Hepatocyte (in vitro differentiated cells): Measurements from ENCODE around the gene SLC9A3. TPM values are rescaled to one million over a fixed set of nuclear protein-coding genes. Genes with fewer than 3 reads are reported as not detected.
A peak's percentile ranks its signal among the peaks of the same experiment; 100 is the strongest.

Experiments
- DNase-seq: peaks from one replicate; pipeline ENCODE4 v3.0.0-alpha.2; 2016; ENCODE audit warnings: low spot score
- H2AFZ ChIP-seq: fragments of 200-600 bp; sonication (generic); 2 replicates; pipeline ENCODE4 v1.6.0; 2016; ENCODE audit warnings: antibody characterized with exemption, mild to moderate bottlenecking
- H3K27ac ChIP-seq: fragments of 200-600 bp; sonication (generic); 2 replicates; pipeline ENCODE4 v1.5.1; 2016; ENCODE audit warnings: mild to moderate bottlenecking
- H3K27me3 ChIP-seq: fragments of 200-600 bp; sonication (generic); 2 replicates; pipeline ENCODE4 v1.6.1; 2016
- H3K36me3 ChIP-seq: fragments of 200-600 bp; sonication (generic); replicated peaks from 2 replicates; pipeline ENCODE4 v1.5.1; 2016; ENCODE audit warnings: low read depth; ENCODE audit not compliant: insufficient read depth
- H3K4me1 ChIP-seq: fragments of 200-600 bp; sonication (generic); 2 replicates; pipeline ENCODE4 v1.5.1; 2016; ENCODE audit warnings: mild to moderate bottlenecking, moderate library complexity; ENCODE audit not compliant: insufficient read depth
- H3K4me2 ChIP-seq: fragments of 200-600 bp; sonication (generic); 2 replicates; pipeline ENCODE4 v1.6.0; 2016
- H3K4me3 ChIP-seq: fragments of 200-600 bp; sonication (generic); 2 replicates; pipeline ENCODE4 v1.5.1; 2016; ENCODE audit warnings: mild to moderate bottlenecking
- H3K79me2 ChIP-seq: fragments of 200-600 bp; sonication (generic); 2 replicates; pipeline ENCODE4 v1.6.0; 2017; ENCODE audit warnings: mild to moderate bottlenecking
- H3K9me2 ChIP-seq: fragments of 200-600 bp; sonication (generic); replicated peaks from 2 replicates; pipeline ENCODE4 v1.6.0; 2017; ENCODE audit warnings: mild to moderate bottlenecking; ENCODE audit not compliant: insufficient read depth
- H3K9me3 ChIP-seq: fragments of 200-600 bp; sonication (generic); 2 replicates; pipeline ENCODE4 v1.5.1; 2016; ENCODE audit warnings: low read depth, mild to moderate bottlenecking
- H4K20me1 ChIP-seq: fragments of 200-600 bp; sonication (generic); 2 replicates; pipeline ENCODE4 v1.6.0; 2016; ENCODE audit warnings: mild to moderate bottlenecking; ENCODE audit not compliant: insufficient read depth, poor library complexity, severe bottlenecking
- CTCF ChIP-seq: fragments of 200-600 bp; sonication (generic); IDR thresholded peaks from 2 replicates; pipeline ENCODE4 v1.5.1; 2016; ENCODE audit warnings: antibody characterized with exemption, mild to moderate bottlenecking; ENCODE audit not compliant: poor library complexity
- EZH2 ChIP-seq: fragments of 200-600 bp; sonication (generic); IDR thresholded peaks from 2 replicates; pipeline ENCODE4 v1.6.1; 2016; ENCODE audit warnings: antibody characterized with exemption, mild to moderate bottlenecking, borderline replicate concordance
- EZH2phosphoT487 ChIP-seq: fragments of 200-600 bp; sonication (generic); IDR thresholded peaks from one replicate; pipeline ENCODE4 v1.6.1; 2018; ENCODE audit warnings: antibody characterized with exemption, mild to moderate bottlenecking, low read depth, moderate library complexity; ENCODE audit not compliant: unreplicated experiment, severe bottlenecking
- WGBS: methylation state at CpG from one replicate; pipeline ENCODE4 v1.1.6; 2016; ENCODE audit warnings: low lambda C conversion rate; ENCODE audit errors: missing lambda C conversion rate; 5-methylcytosine and 5-hydroxymethylcytosine counted together
- polyA plus RNA-seq: library from polyadenylated mRNA; unstranded; fragments of >200 nt; fragmentation: Nextera tagmentation; extraction: Ambion mirVana; gene quantifications from 2 replicates; pipeline ENCODE4 v1.2.1, GENCODE V29; 2016
- total RNA-seq: library from RNA; depleted of rRNA; stranded (reverse); fragments of >200 nt; gene quantifications from 2 replicates; pipeline ENCODE4 v1.2.3, GENCODE V29; 2014

The SLC9A3 gene
- total RNA-seq, result 6.7 and 7.4 TPM in 2 replicates
- polyA plus RNA-seq, result 4.8 and 5.4 TPM in 2 replicates

- Histone ChIP-seq H3K9me3 (no peaks in the 10 kb centered on the region), H3K9me2 (no peaks in the 10 kb centered on the region), H3K4me1 (peaks cover 20% of the 10 kb centered on the region), H3K79me2 (no peaks in the 10 kb centered on the region), H2AFZ (peak within 1 kb of the TSS; percentile 74), H4K20me1 (no peaks in the 10 kb centered on the region), H3K4me3 (peak within 1 kb of the TSS; percentile 20), H3K27me3 (peaks cover 64% of the 10 kb centered on the region), H3K36me3 (no peaks in the 10 kb centered on the region), H3K27ac (no peak within 1 kb of the TSS), H3K4me2 (peak within 1 kb of the TSS; percentile 95)
- no peak for TF ChIP-seq EZH2
- TF ChIP-seq CTCF, result no peak
- no peak for TF ChIP-seq EZH2phosphoT487
- 11% methylated on average over 23 of the region's 89 CpGs for WGBS
- no peak for DNase-seq
Measured at GRCh38 chr5:524234-524972, at the start of gene SLC9A3. TSS of gene SLC9A3 (minus strand) at chr5:524449.

- no peak for DNase-seq
- no peak overlapping the region for H2AFZ ChIP-seq
- no peaks in the 10 kb centered on the region for H3K9me2 ChIP-seq
- H3K27me3 ChIP-seq, result peaks cover 5% of the 10 kb centered on the region
- H4K20me1 ChIP-seq, result no peaks in the 10 kb centered on the region
- H3K4me3 ChIP-seq, result no peak overlapping the region
- peaks cover 11% of the 10 kb centered on the region for H3K4me1 ChIP-seq
- TF ChIP-seq EZH2phosphoT487 (no peak), CTCF (no peak), EZH2 (no peak)
- H3K36me3 ChIP-seq, result no peaks in the 10 kb centered on the region
- H3K27ac ChIP-seq, result no peak overlapping the region
- H3K79me2 ChIP-seq, result no peaks in the 10 kb centered on the region
- no peaks in the 10 kb centered on the region for H3K9me3 ChIP-seq
- no peak overlapping the region for H3K4me2 ChIP-seq
- WGBS, result 60% methylated on average over 16 of the region's 16 CpGs
Measured at GRCh38 chr5:573976-574375, 49.7 kb upstream of the SLC9A3 start.

GRCh38 chr5:573206-573605, 49.0 kb upstream of the SLC9A3 start:
- H3K27me3 ChIP-seq, result no peaks in the 10 kb centered on the region

More at GRCh38 chr5:573206-573605, 49.0 kb upstream of the SLC9A3 start:
- Histone ChIP-seq H3K27ac (peak overlapping the region; percentile 4), H3K9me2 (no peaks in the 10 kb centered on the region), H3K4me1 (peaks cover 11% of the 10 kb centered on the region), H3K4me3 (no peak overlapping the region), H4K20me1 (no peaks in the 10 kb centered on the region), H3K4me2 (no peak overlapping the region), H2AFZ (no peak overlapping the region), H3K9me3 (no peaks in the 10 kb centered on the region), H3K79me2 (no peaks in the 10 kb centered on the region), H3K36me3 (no peaks in the 10 kb centered on the region)
- no peak for TF ChIP-seq CTCF
- TF ChIP-seq EZH2, result no peak
- TF ChIP-seq EZH2phosphoT487, result no peak
- WGBS, result 92% methylated on average over 12 of the region's 12 CpGs
- no peak for DNase-seq
